ENCODE data around the gene ERI3. TPM values are rescaled to one million over a fixed set of nuclear protein-coding genes. Genes with fewer than 3 reads are reported as not detected.

ERI3 gene
- total and polyA plus RNA-seq, 5 donors: 36.4 to 56.3 (median 49.7) TPM

DNA sequence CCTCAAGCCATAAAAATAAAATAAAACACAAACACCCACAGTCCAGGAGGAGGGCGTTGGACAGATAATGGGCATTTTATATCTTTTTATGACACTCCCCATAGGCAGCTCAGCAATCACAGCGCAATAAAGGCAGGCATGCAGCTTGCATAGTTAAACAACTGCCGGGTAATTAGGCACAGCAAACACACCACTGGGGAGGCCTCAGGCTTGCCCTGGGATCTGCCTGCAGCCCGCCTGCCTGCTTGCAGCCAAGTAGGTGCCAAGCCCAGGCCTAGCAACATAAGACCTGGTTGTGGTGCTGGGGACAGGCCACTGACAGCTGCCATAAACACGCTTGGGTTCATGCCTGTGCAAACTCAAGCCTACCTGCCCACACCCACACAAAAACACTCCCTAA, 87.6 kb downstream of the ERI3 start:
- H3K4me3 ChIP-seq (ENCODE audit: low read length): no peak overlapping the region
- H3K9me3 ChIP-seq (ENCODE audit: control insufficient read depth, low read length): no peaks in the 10 kb centered on the region
- H3K4me1 ChIP-seq (ENCODE audit: control insufficient read depth, insufficient read depth, low read length): peaks cover 3% of the 10 kb centered on the region
- intact Hi-C loops (cut with DNase I): no loop called here
- ATAC-seq: peak in 1 of 2 donors; percentile 32
- H3K27ac ChIP-seq (ENCODE audit: low read length): no peak overlapping the region
- 90% methylated on average over 5 of the region's 5 CpGs for WGBS
- no peak for DNase-seq
- H3K27me3 ChIP-seq (ENCODE audit: control insufficient read depth, insufficient read depth): no peaks in the 10 kb centered on the region

DNA sequence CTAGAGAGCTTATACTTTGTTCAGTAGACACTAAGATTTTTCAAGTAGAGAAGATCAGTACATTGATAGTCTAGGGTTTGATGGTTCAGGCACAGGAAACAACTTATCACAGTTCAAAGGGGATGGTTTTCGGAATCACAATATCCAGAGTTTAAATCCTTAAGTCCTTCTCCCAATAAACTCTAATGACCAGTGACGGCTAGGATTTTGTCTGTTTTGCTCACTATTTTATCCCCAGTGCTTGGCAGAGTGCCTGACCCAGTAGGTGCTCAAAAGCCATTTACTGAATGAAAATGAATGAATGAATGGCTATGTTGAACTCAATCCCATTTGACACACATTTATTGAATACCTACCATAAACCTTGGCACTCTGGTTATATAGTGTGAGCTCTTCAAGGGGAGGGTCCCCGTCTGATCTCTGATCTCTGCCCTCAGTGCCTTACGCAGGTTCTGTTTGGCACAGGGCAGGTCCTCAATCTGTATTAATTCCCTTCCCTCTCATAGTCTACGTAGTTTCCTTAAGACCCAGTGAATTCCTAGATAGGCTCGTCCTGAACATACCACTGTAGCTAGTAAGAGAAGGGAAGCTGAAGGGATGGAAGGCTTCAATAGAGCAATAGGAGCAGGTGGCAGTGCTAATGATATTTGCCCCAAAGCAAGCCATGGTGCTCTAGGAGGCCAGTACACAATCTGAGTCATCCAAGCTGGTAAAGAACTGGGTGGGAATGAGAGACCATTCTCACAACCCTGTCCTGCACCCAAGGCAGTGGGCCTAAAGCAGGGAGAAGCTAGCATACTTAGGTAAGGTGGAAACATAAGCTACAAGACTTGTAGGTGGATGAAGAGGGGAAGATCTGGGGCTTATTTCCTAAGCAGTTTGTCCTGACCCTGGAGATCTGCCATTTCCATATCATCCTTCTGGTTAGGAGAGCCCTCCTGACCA, 88.4 kb downstream of the ERI3 start:
- 96% methylated on average over 6 of the region's 6 CpGs for WGBS
- peaks cover 3% of the 10 kb centered on the region for H3K4me1 ChIP-seq (ENCODE audit: control insufficient read depth, insufficient read depth, low read length)
- H3K4me3 ChIP-seq (ENCODE audit: low read length): no peak overlapping the region
- ATAC-seq: no peak
- no peak for DNase-seq
- no peaks in the 10 kb centered on the region for H3K27me3 ChIP-seq (ENCODE audit: control insufficient read depth, insufficient read depth)
- intact Hi-C loops (cut with DNase I): no loop called here
- H3K9me3 ChIP-seq (ENCODE audit: control insufficient read depth, low read length): no peaks in the 10 kb centered on the region
- H3K27ac ChIP-seq (ENCODE audit: low read length): no peak overlapping the region

DNA sequence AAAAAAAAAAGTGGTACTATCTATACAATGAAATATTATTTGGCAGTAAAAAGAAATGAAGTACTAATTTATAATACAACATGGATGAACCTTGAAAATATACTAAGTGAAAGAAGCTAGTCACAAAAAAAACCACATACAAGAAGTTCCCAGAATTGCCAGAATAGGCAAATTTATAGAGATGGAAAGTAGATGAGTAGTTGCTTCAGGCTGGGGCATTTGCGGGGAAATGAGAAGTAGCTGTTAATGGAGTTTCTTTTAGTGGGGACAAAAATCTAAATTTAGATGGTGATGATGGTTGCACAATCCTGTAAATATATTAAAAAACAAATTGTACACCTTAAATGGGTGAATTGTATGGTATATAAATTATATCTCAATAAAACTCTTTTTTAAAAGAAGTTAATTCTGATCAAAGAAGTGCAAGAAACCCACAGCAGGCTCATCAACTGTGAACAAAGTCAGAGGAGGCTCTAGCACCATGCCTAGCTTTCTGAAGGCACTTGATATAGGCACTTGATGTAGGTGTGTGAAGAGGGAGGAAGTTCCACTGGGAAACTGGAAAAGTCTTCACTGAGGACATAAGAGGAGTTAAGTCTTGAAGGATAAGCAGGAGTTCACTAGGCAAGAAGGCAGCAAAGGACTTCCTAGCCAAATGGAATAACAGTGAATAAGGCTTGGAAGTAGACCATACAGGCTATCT, 89.2 kb downstream of the ERI3 start:
- peaks cover 3% of the 10 kb centered on the region for H3K4me1 ChIP-seq (ENCODE audit: control insufficient read depth, insufficient read depth, low read length)
- intact Hi-C loops (cut with DNase I): no loop called here
- 91% methylated on average over 1 of the region's 1 CpG for WGBS
- no peak overlapping the region for H3K4me3 ChIP-seq (ENCODE audit: low read length)
- no peak for ATAC-seq
- H3K27ac ChIP-seq (ENCODE audit: low read length): no peak overlapping the region
- H3K9me3 ChIP-seq (ENCODE audit: control insufficient read depth, low read length): no peaks in the 10 kb centered on the region
- H3K27me3 ChIP-seq (ENCODE audit: control insufficient read depth, insufficient read depth): no peaks in the 10 kb centered on the region
- no peak for DNase-seq

GRCh38 chr1:44264451-44264771, 90.6 kb downstream of the ERI3 start:
- Histone ChIP-seq H3K4me3 (ENCODE audit: low read length) (no peak overlapping the region), H3K27ac (ENCODE audit: low read length) (no peak overlapping the region), H3K27me3 (ENCODE audit: control insufficient read depth, insufficient read depth) (no peaks in the 10 kb centered on the region), H3K4me1 (ENCODE audit: control insufficient read depth, insufficient read depth, low read length) (peaks cover 3% of the 10 kb centered on the region), H3K9me3 (ENCODE audit: control insufficient read depth, low read length) (no peaks in the 10 kb centered on the region)
- ATAC-seq (no peak), DNase-seq (no peak)
- intact Hi-C loops (cut with DNase I): no loop called here
- WGBS: 92% methylated on average over 11 of the region's 11 CpGs

DNA sequence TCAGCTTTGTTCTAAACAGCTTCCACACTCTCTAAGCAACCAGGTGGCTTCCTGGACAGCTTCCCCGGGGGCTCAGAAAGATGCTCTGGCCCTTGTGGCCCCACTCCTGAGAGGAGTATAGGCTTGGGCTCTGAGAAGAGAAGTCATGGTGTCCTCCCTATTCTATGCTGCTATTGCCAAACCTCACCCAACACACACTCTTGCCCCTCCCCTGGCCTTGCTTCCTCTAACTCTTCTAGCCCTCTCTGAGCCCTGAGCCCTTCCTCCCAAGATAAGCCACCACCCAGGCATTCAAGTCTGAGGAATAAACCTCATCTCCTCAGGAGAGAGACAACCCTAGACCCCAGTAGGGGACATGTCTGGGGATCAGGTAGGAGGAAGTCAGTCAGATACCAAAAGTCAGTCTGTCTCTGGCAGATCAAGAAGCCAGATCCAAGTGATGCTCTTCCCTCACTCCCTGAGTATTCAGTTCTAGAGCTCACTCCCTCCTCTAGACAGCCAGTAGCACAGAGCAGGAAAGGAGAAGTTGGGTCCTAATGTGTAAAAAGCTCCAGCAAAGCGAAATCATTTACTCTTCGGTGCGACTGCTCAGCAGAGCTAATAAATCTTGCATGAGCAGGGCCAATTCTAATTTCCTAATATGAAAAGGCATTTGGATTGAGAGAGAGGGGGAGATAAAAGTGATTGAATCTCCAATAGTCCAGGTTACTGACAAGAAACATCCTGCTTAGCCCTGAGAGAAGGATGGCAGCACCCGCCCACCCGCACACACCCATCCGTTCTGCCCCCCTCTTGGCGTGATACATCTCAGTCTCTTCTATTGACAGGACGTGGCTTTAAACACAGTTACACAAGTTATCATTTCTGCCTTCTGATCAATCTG, 91.2 kb downstream of the ERI3 start:
- H3K4me1 ChIP-seq (ENCODE audit: control insufficient read depth, insufficient read depth, low read length): peaks cover 2% of the 10 kb centered on the region
- H3K4me3 ChIP-seq (ENCODE audit: low read length): no peak overlapping the region
- 92% methylated on average over 9 of the region's 9 CpGs for WGBS
- H3K9me3 ChIP-seq (ENCODE audit: control insufficient read depth, low read length): no peaks in the 10 kb centered on the region
- H3K27ac ChIP-seq (ENCODE audit: low read length): no peak overlapping the region
- ATAC-seq: peak; percentile 27 to 43
- no peak for DNase-seq
- no peaks in the 10 kb centered on the region for H3K27me3 ChIP-seq (ENCODE audit: control insufficient read depth, insufficient read depth)
- intact Hi-C loops (cut with DNase I): no loop called here

GRCh38 chr1:44262816-44263567, 92.1 kb downstream of the ERI3 start:
- Histone ChIP-seq H3K27ac (ENCODE audit: low read length) (no peak overlapping the region), H3K9me3 (ENCODE audit: control insufficient read depth, low read length) (no peaks in the 10 kb centered on the region), H3K4me3 (ENCODE audit: low read length) (no peak overlapping the region), H3K4me1 (ENCODE audit: control insufficient read depth, insufficient read depth, low read length) (no peaks in the 10 kb centered on the region), H3K27me3 (ENCODE audit: control insufficient read depth, insufficient read depth) (no peaks in the 10 kb centered on the region)
- intact Hi-C loops (cut with DNase I): no loop called here
- ATAC-seq (no peak), DNase-seq (no peak)
- 76% methylated on average over 4 of the region's 4 CpGs for WGBS

- H3K27me3 ChIP-seq (ENCODE audit: control insufficient read depth, insufficient read depth): no peaks in the 10 kb centered on the region
- no peaks in the 10 kb centered on the region for H3K9me3 ChIP-seq (ENCODE audit: control insufficient read depth, low read length)
- ATAC-seq: no peak
- 92% methylated on average over 6 of the region's 6 CpGs for whole genome bisulfite sequencing
- H3K27ac ChIP-seq (ENCODE audit: low read length): no peak overlapping the region
- intact Hi-C loops (cut with DNase I): no loop called here
- no peak for DNase-seq
- no peaks in the 10 kb centered on the region for H3K4me1 ChIP-seq (ENCODE audit: control insufficient read depth, insufficient read depth, low read length)
- H3K4me3 ChIP-seq (ENCODE audit: low read length): no peak overlapping the region
Measured at GRCh38 chr1:44262414-44262813, 92.6 kb downstream of the ERI3 start.

DNA sequence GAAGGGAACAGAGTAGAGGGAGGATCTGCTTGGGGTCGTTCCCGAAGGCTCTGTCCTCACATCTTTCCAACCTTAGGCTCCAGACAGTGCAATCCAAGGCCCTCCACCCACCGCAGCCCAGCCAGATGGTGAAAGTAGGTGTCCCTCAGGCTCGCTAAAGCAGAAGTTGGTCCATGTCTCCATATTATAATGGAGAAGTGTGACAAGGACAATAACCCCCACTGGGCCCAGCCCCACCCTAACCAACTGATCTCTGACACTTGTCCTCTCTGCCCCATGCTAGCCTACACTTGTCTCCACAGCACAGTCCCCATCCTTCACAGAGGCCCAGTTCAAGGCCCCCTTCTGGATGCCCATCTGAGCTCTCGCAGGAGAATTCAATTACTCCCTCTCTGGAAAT, 93.1 kb downstream of the ERI3 start:
- 79% methylated on average over 5 of the region's 5 CpGs for WGBS
- intact Hi-C loops (cut with DNase I): no loop called here
- Histone ChIP-seq H3K9me3 (ENCODE audit: control insufficient read depth, low read length) (no peaks in the 10 kb centered on the region), H3K4me1 (ENCODE audit: control insufficient read depth, insufficient read depth, low read length) (no peaks in the 10 kb centered on the region), H3K27me3 (ENCODE audit: control insufficient read depth, insufficient read depth) (no peaks in the 10 kb centered on the region), H3K27ac (ENCODE audit: low read length) (no peak overlapping the region), H3K4me3 (ENCODE audit: low read length) (no peak overlapping the region)
- peak in 1 of 2 donors; percentile 18 for ATAC-seq
- DNase-seq: no peak

DNA sequence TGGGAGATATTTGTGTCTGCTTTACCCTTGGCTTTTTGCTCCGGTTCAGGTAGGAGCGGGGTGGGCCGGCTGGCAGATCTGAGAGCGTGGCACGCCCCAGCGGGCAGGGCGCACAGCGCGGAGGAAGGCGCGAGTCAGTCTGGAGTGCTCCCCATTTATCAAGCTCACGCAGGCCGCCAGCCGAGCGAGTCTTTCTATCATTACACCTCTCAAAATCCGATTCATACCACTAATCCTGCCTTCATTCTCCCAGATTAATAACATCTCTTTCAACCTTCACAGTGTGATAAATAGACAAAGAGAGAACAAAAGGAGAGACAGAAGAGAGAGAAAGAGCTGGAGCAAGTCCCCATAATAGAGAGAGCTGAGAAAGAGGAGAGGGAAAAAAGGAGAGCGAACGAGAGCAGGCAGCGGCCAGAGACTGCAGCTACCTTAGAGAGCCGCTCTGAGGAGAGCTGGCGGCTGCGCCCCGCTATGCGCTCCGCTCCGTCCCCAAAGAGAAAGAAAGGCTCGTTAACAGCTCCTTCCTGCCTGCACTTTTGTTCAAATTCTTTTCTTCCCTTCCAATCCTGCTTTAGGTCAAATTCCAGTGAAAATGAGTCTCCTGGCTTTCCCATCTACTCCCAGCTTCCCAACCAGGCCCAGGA, 93.8 kb downstream of the ERI3 start:
- Histone ChIP-seq H3K4me1 (ENCODE audit: control insufficient read depth, insufficient read depth, low read length) (no peaks in the 10 kb centered on the region), H3K4me3 (ENCODE audit: low read length) (no peak overlapping the region), H3K27me3 (ENCODE audit: control insufficient read depth, insufficient read depth) (no peaks in the 10 kb centered on the region), H3K27ac (ENCODE audit: low read length) (no peak overlapping the region), H3K9me3 (ENCODE audit: control insufficient read depth, low read length) (no peaks in the 10 kb centered on the region)
- intact Hi-C loops (cut with DNase I): no loop called here
- DNase-seq (no peak), ATAC-seq (no peak)
- WGBS: 96% methylated on average over 27 of the region's 27 CpGs

GRCh38 chr1:44260792-44261170, 94.3 kb downstream of the ERI3 start:
- no peak for DNase-seq
- WGBS: 89% methylated on average over 4 of the region's 4 CpGs
- H3K9me3 ChIP-seq (ENCODE audit: control insufficient read depth, low read length): no peaks in the 10 kb centered on the region
- intact Hi-C loops (cut with DNase I): no loop called here
- H3K27ac ChIP-seq (ENCODE audit: low read length): no peak overlapping the region
- no peaks in the 10 kb centered on the region for H3K27me3 ChIP-seq (ENCODE audit: control insufficient read depth, insufficient read depth)
- no peaks in the 10 kb centered on the region for H3K4me1 ChIP-seq (ENCODE audit: control insufficient read depth, insufficient read depth, low read length)
- H3K4me3 ChIP-seq (ENCODE audit: low read length): no peak overlapping the region
- ATAC-seq: no peak
